Neuronal stem cell (in vitro differentiated cells): Measurements from ENCODE around the gene SIAE.

ENCODE experiments used
- DNase-seq: peaks from one replicate; pipeline ENCODE4 v3.0.0-alpha.2; 2013; ENCODE audit warnings: low spot score
- H2AFZ ChIP-seq: one replicate; pipeline ENCODE4 v1.6.1; 2013; ENCODE audit warnings: mild to moderate bottlenecking, low read length, inconsistent platforms
- H2AK5ac ChIP-seq: 2 replicates; pipeline ENCODE4 v1.6.1; 2013; ENCODE audit warnings: low read depth, mild to moderate bottlenecking, inconsistent platforms, low read length, moderate library complexity, mixed read lengths
- H2BK120ac ChIP-seq: 2 replicates; pipeline ENCODE4 v1.6.1; 2013; ENCODE audit warnings: low read depth, mild to moderate bottlenecking, inconsistent platforms, low read length, moderate library complexity, mixed read lengths
- H2BK12ac ChIP-seq: one replicate; pipeline ENCODE4 v1.6.1; 2013; ENCODE audit warnings: low read length, inconsistent platforms
- H2BK15ac ChIP-seq: 2 replicates; pipeline ENCODE4 v1.6.1; 2013; ENCODE audit warnings: mild to moderate bottlenecking, low read length, inconsistent platforms, mixed read lengths
- H2BK5ac ChIP-seq: one replicate; pipeline ENCODE4 v1.6.1; 2013; ENCODE audit warnings: inconsistent platforms, mild to moderate bottlenecking, low read length, moderate library complexity
- H3K14ac ChIP-seq: one replicate; pipeline ENCODE4 v1.6.1; 2013; ENCODE audit warnings: low read length, inconsistent platforms
- H3K18ac ChIP-seq: 2 replicates; pipeline ENCODE4 v1.6.1; 2013; ENCODE audit warnings: low read length, inconsistent platforms
- H3K23ac ChIP-seq: 2 replicates; pipeline ENCODE4 v1.6.1; 2013; ENCODE audit warnings: low read depth, mild to moderate bottlenecking, mixed read lengths, low read length, inconsistent platforms; ENCODE audit not compliant: poor library complexity
- H3K27ac ChIP-seq: replicated peaks from 3 replicates; pipeline ENCODE4 v1.5.1; 2013; ENCODE audit warnings: low read length, inconsistent platforms
- H3K27me3 ChIP-seq, 3 experiments: 2 replicates each; pipeline ENCODE4 v1.6.1; 2013; ENCODE audit warnings: low read length in 3 of 3, mild to moderate bottlenecking in 2 of 3, inconsistent platforms in 1 of 3, low read depth in 1 of 3, mixed read lengths in 1 of 3, moderate library complexity in 1 of 3; ENCODE audit not compliant: control insufficient read depth in 3 of 3, insufficient read depth in 3 of 3
- H3K36me3 ChIP-seq, 2 donors: replicated peaks in 1 of 2; 2 replicates each; pipeline ENCODE4 v1.6.1; 2013; ENCODE audit warnings: low read length in 2 of 2; ENCODE audit not compliant: control insufficient read depth in 2 of 2, insufficient read depth in 2 of 2
- H3K4ac ChIP-seq: 2 replicates; pipeline ENCODE4 v1.6.1; 2013; ENCODE audit warnings: inconsistent platforms, mild to moderate bottlenecking, low read length, moderate library complexity
- H3K4me1 ChIP-seq, 2 donors: 1 replicate in 1 of 2; 2 replicates in 1 of 2; pipeline ENCODE4 v1.6.1; 2013; ENCODE audit warnings: low read length in 2 of 2, low read depth in 1 of 2; ENCODE audit not compliant: control insufficient read depth in 2 of 2, insufficient read depth in 1 of 2
- H3K4me2 ChIP-seq: one replicate; pipeline ENCODE4 v1.6.1; 2013; ENCODE audit warnings: mild to moderate bottlenecking, low read length, inconsistent platforms; ENCODE audit not compliant: insufficient read depth, poor library complexity, severe bottlenecking
- H3K4me3 ChIP-seq, 2 donors: 2 replicates each; pipeline ENCODE4 v1.5.1; 2013; ENCODE audit warnings: low read length in 2 of 2, mild to moderate bottlenecking in 2 of 2, inconsistent platforms in 1 of 2, moderate library complexity in 1 of 2
- H3K79me1 ChIP-seq: one replicate; pipeline ENCODE4 v1.6.1; 2013; ENCODE audit warnings: low read depth, mild to moderate bottlenecking, inconsistent platforms, low read length, moderate library complexity
- H3K9ac ChIP-seq: one replicate; pipeline ENCODE4 v1.6.1; 2013; ENCODE audit warnings: mild to moderate bottlenecking, low read depth, low read length, inconsistent platforms; ENCODE audit not compliant: poor library complexity
- H3K9me3 ChIP-seq, 2 donors: replicated peaks in 1 of 2; 2 replicates each; pipeline versions ENCODE3 to v1.6.1; 2013; ENCODE audit warnings: low read length in 2 of 2, mild to moderate bottlenecking in 2 of 2, inconsistent platforms in 1 of 2, low read depth in 1 of 2, mixed read lengths in 1 of 2, moderate library complexity in 1 of 2; ENCODE audit not compliant: control insufficient read depth in 2 of 2, insufficient read depth in 1 of 2
- H4K8ac ChIP-seq: one replicate; pipeline ENCODE4 v1.6.1; 2013; ENCODE audit warnings: low read depth, mild to moderate bottlenecking, inconsistent platforms, low read length, moderate library complexity
- H4K91ac ChIP-seq: one replicate; pipeline ENCODE4 v1.6.1; 2013; ENCODE audit warnings: low read length, low read depth, mild to moderate bottlenecking, inconsistent platforms; ENCODE audit not compliant: poor library complexity
- WGBS, 2 donors: extraction: QIAGEN DNeasy Blood & Tissue Kit; methylation state at CpG; one replicate each; pipeline ENCODE4 v1.1.7; 2013; ENCODE audit warnings: missing lambda C conversion rate in 2 of 2, mixed read lengths in 1 of 2; ENCODE audit not compliant: insufficient read length in 2 of 2, insufficient replicate concordance in 1 of 2; ENCODE audit errors: extremely low coverage in 2 of 2; 5-methylcytosine and 5-hydroxymethylcytosine counted together

The SIAE gene

DNA sequence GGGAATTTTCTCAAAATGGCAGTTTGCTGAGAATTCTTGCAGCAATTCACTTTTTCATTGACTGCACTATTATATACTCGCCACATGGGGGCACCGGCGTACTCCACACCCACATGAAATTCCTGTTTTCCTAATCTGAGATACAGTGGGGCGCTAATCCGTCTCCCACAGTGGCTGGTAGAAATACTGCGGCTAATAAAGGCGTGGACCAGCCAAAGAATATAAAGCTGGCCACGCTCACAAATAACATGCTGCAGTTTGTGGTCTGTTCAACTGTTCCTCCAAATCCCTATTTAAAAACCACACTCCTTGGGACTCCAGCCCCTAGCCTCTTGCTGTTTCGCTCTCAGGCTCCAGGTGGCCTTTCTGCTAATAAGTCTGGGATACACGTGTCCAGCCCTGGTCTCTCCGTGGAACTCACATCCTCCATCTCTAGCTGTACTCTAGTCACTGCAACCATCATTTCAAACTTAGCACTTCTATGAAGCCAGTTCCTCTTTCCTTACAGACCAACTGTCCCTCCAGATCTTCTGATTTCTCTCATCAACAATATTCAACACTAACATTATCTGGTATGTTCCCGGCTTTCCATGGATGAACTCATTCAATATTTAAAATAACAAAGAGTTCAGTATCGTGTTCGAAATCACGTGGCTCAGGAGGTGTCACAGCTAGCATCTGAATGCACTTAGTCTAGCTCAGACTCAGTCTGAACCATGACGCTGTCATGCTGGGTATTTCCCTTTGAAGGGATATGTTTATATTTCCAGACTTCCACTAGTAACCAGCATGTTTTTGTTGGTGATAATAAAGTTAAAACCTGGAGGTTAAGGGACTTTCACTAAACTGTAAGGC, 28.9 kb downstream of the SIAE start:
- H3K36me3 ChIP-seq: peaks cover 0 to 3% of the 10 kb centered on the region in 2 donors
- peak; percentile 80 for DNase-seq
- H2BK120ac ChIP-seq: no peak overlapping the region
- WGBS, 2 donors: no CpG with 5 or more reads among the region's 16 CpGs
- H2AFZ ChIP-seq: peak overlapping the region; percentile 82
- H2AK5ac ChIP-seq: no peak overlapping the region
- H2BK15ac ChIP-seq: no peak overlapping the region
- no peak overlapping the region for H3K4ac ChIP-seq
- no peak overlapping the region for H3K9ac ChIP-seq
- H3K23ac ChIP-seq: no peak overlapping the region
- peaks cover 4 to 6% of the 10 kb centered on the region in 2 donors for H3K9me3 ChIP-seq
- H3K4me3 ChIP-seq: no peak overlapping the region
- H4K8ac ChIP-seq: no peak overlapping the region
- H3K18ac ChIP-seq: no peak overlapping the region
- no peaks in the 10 kb centered on the region for H3K79me1 ChIP-seq
- no peak overlapping the region for H2BK5ac ChIP-seq
- H4K91ac ChIP-seq: no peak overlapping the region
- peak overlapping the region; percentile 32 for H3K4me2 ChIP-seq
- H3K4me1 ChIP-seq: peaks cover 0 to 5% of the 10 kb centered on the region in 2 donors
- no peak overlapping the region for H3K27ac ChIP-seq
- H3K27me3 ChIP-seq: no peaks in the 10 kb centered on the region
- no peak overlapping the region for H3K14ac ChIP-seq
- no peak overlapping the region for H2BK12ac ChIP-seq

DNA sequence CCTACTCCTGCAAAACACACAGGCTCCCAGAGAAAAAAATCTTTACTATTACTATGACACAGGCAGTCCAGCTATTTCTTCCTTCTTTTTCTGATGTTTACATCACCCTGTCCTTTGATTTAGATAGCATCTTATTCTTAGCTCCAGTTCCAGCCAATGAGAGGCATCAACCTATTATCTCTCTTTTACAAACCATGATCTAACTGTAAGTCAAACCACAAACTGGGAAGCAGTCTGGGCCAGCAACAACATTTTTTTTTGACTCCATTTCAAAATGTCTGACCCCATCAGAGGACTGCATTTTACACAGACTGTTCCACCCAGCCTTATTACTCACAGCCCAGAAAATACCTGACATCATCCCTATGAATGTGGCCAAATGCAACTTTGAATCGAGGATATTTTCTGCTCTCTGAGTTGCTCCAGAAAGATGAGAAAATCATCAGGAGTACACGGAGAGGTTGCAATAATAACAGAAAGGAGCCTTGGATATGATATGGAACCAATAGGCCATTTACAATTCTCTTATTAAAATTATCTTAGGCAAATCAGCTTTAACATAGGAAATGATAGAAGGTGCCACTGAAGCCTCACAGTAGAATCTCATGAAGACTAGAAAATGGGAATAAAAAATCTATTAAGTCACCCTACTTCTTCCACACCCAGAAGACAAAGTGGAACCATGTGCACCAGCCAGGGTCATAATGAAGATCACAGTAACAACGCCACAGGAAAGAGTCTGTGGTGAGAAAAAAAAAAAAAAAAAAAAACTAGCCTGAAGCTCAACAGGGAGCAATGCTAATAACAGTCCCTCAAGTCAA, 29.7 kb downstream of the SIAE start:
- Histone ChIP-seq H3K79me1 (no peaks in the 10 kb centered on the region), H3K18ac (no peak overlapping the region), H4K8ac (no peak overlapping the region), H3K27me3 (no peaks in the 10 kb centered on the region), H3K27ac (no peak overlapping the region), H2AK5ac (no peak overlapping the region), H2BK5ac (no peak overlapping the region), H3K4me1 (peaks cover 0 to 5% of the 10 kb centered on the region in 2 donors), H2BK12ac (no peak overlapping the region), H2BK120ac (no peak overlapping the region), H2AFZ (peak overlapping the region; percentile 67), H4K91ac (no peak overlapping the region), H3K4me2 (no peak overlapping the region), H2BK15ac (no peak overlapping the region), H3K9me3 (peaks cover 4 to 6% of the 10 kb centered on the region in 2 donors), H3K4ac (no peak overlapping the region), H3K9ac (no peak overlapping the region), H3K23ac (no peak overlapping the region), H3K4me3 (no peak overlapping the region), H3K14ac (no peak overlapping the region), H3K36me3 (peaks cover 0 to 12% of the 10 kb centered on the region in 2 donors)
- no CpG with 5 or more reads among the region's 3 CpGs for WGBS, 2 donors
- no peak for DNase-seq

DNA sequence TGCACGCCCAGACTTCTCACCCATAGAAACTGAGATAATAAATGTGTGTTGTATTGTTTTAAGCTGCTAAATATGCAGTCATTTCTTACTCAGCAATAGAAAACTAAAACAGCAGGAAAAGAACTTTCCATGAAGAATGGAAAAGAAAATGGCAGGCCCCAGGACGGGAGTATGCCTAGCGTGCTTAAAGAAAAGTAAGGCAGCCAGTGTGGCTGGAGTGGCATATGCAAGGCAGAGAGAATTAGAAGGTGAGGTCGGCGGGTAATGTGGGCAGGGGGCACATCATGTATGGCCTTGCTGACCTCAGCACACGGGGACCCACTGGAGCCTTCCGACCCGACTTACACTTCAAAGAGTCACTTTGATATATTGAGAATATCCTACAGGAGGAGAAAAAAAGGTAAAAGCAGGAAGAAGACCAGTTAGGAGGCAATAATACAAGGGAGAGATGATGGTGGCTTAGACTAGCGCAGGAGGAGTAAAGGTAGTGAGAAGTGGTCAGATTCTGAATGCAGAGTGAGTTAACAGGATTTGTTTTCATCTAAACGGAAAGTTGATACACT, 30.4 kb downstream of the SIAE start:
- H3K4ac ChIP-seq: no peak overlapping the region
- no peak overlapping the region for H3K18ac ChIP-seq
- no peak overlapping the region for H2BK12ac ChIP-seq
- H2BK15ac ChIP-seq: no peak overlapping the region
- H3K79me1 ChIP-seq: no peaks in the 10 kb centered on the region
- no peak overlapping the region for H2BK5ac ChIP-seq
- no peak overlapping the region for H4K8ac ChIP-seq
- peaks cover 0 to 5% of the 10 kb centered on the region in 2 donors for H3K4me1 ChIP-seq
- no peaks in the 10 kb centered on the region for H3K27me3 ChIP-seq
- peaks cover 4 to 6% of the 10 kb centered on the region in 2 donors for H3K9me3 ChIP-seq
- no CpG with 5 or more reads among the region's 10 CpGs for WGBS, 2 donors
- H4K91ac ChIP-seq: no peak overlapping the region
- DNase-seq: no peak
- H2AK5ac ChIP-seq: no peak overlapping the region
- no peak overlapping the region for H3K14ac ChIP-seq
- peaks cover 0 to 18% of the 10 kb centered on the region in 2 donors for H3K36me3 ChIP-seq
- no peak overlapping the region for H3K4me3 ChIP-seq
- no peak overlapping the region for H3K4me2 ChIP-seq
- no peak overlapping the region for H3K27ac ChIP-seq
- no peak overlapping the region for H3K9ac ChIP-seq
- H2BK120ac ChIP-seq: no peak overlapping the region
- H3K23ac ChIP-seq: no peak overlapping the region
- no peak overlapping the region for H2AFZ ChIP-seq

DNA sequence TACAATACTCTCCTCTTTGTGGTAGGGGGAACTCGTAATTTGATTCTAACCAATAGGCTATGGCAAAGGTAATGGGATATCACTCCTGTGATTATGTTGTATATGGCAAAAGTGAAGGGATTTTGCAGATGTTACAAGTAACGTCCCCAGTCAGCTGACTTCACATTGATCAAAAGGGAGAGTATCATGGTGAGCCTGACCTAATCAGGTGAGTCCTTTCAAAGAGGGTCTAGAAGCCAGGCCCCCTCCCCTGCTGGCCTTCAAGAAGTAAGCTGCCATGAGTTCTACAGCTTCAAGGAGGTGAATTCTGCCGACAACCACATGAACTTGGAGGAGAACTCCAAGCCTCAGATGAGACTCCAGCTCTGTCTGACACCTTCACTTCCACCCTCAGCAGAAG, 30.9 kb downstream of the SIAE start:
- Histone ChIP-seq H4K91ac (no peak overlapping the region), H3K18ac (no peak overlapping the region), H3K14ac (no peak overlapping the region), H2AK5ac (no peak overlapping the region), H3K36me3 (peaks cover 0 to 23% of the 10 kb centered on the region in 2 donors), H3K9me3 (peaks cover 4 to 6% of the 10 kb centered on the region in 2 donors), H3K27ac (no peak overlapping the region), H2AFZ (no peak overlapping the region), H2BK12ac (no peak overlapping the region), H3K4me1 (peaks cover 0 to 5% of the 10 kb centered on the region in 2 donors), H2BK120ac (no peak overlapping the region), H3K23ac (no peak overlapping the region), H3K4ac (no peak overlapping the region), H4K8ac (no peak overlapping the region), H3K9ac (no peak overlapping the region), H2BK5ac (no peak overlapping the region), H3K4me3 (no peak overlapping the region), H2BK15ac (no peak overlapping the region), H3K27me3 (no peaks in the 10 kb centered on the region), H3K79me1 (no peaks in the 10 kb centered on the region), H3K4me2 (no peak overlapping the region)
- DNase-seq: no peak
- no CpG with 5 or more reads among the region's 3 CpGs for WGBS, 2 donors
